DOHH2 (cell line): ENCODE results near the gene CACNA2D1.

Source experiments
- EZH2phosphoT487 ChIP-seq: fragments of 200-600 bp; sonication (generic); IDR thresholded peaks from 2 replicates; pipeline ENCODE4 v1.6.1; 2017; ENCODE audit warnings: borderline replicate concordance, mild to moderate bottlenecking, antibody characterized with exemption, low read length, moderate library complexity, mixed read lengths
- TF ChIP-seq, protein P1 (sequence below): fragments of 200-600 bp; sonication (generic); IDR thresholded peaks from one replicate; pipeline ENCODE4 v1.5.1; 2014; ENCODE audit warnings: antibody characterized with exemption, mild to moderate bottlenecking, low read depth, low read length; ENCODE audit not compliant: poor library complexity, severe bottlenecking

DNA sequence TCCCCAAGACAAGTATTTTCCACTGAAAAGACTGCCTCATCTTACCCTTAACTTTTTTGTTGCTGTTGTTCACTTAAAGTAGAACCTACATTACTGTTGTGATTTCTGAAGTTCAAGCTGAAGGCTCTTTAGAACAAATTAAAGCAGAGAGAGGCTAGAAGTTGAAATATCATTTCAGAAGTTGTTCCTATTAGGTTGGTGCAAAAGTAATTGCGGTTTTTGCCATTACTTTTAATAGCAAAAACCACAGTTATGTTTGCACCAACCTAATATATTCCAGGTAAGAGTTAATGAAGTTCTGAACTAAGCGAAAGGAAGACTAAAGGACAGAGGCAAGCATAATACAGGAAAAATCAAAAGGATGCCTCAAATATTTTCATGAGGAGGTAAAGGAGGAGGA lies 153.7 kb downstream of the CACNA2D1 start:
- TF ChIP-seq, protein P1, sequence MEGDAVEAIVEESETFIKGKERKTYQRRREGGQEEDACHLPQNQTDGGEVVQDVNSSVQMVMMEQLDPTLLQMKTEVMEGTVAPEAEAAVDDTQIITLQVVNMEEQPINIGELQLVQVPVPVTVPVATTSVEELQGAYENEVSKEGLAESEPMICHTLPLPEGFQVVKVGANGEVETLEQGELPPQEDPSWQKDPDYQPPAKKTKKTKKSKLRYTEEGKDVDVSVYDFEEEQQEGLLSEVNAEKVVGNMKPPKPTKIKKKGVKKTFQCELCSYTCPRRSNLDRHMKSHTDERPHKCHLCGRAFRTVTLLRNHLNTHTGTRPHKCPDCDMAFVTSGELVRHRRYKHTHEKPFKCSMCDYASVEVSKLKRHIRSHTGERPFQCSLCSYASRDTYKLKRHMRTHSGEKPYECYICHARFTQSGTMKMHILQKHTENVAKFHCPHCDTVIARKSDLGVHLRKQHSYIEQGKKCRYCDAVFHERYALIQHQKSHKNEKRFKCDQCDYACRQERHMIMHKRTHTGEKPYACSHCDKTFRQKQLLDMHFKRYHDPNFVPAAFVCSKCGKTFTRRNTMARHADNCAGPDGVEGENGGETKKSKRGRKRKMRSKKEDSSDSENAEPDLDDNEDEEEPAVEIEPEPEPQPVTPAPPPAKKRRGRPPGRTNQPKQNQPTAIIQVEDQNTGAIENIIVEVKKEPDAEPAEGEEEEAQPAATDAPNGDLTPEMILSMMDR, result no peak
- no peak for TF ChIP-seq EZH2phosphoT487
